Astrocyte (in vitro differentiated cells and primary cell): ENCODE results near the gene DLX3.
"Not testable (repeated sequence)": the region's sequence is repeated elsewhere in the genome, so short reads cannot be mapped to it uniquely, and the experiment has no call there.

Experiments
- EZH2 ChIP-seq: IDR thresholded peaks from 2 replicates; pipeline ENCODE4 v1.6.1; 2012; ENCODE audit warnings: mild to moderate bottlenecking, low read length, inconsistent platforms; ENCODE audit not compliant: insufficient read depth
- TF ChIP-seq, protein P1 (sequence below): IDR thresholded peaks from 2 replicates; pipeline ENCODE4 v1.5.1; 2011; ENCODE audit warnings: low read depth, mild to moderate bottlenecking, inconsistent platforms, low read length, moderate library complexity; ENCODE audit not compliant: insufficient read depth

DNA sequence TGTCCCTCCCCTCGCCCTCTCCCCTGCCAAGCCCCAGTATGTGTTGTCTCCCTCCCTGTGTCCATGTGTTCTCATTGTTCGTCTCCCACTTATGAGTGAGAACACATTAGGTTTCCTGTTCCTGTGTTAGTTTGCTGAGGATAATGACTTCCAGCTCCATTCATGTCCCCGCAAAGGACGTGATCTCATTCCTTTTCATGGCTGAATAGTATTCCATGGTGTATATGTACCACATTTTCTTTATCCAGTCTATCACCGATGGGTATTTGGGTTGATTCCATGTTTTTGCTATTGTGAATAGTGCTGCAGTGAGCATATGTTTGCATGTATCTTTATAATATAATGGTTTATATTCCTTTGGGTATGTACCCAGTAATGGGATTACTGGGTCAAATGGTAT is 45.5 kb upstream of the DLX3 start:
- TF ChIP-seq, protein P1, sequence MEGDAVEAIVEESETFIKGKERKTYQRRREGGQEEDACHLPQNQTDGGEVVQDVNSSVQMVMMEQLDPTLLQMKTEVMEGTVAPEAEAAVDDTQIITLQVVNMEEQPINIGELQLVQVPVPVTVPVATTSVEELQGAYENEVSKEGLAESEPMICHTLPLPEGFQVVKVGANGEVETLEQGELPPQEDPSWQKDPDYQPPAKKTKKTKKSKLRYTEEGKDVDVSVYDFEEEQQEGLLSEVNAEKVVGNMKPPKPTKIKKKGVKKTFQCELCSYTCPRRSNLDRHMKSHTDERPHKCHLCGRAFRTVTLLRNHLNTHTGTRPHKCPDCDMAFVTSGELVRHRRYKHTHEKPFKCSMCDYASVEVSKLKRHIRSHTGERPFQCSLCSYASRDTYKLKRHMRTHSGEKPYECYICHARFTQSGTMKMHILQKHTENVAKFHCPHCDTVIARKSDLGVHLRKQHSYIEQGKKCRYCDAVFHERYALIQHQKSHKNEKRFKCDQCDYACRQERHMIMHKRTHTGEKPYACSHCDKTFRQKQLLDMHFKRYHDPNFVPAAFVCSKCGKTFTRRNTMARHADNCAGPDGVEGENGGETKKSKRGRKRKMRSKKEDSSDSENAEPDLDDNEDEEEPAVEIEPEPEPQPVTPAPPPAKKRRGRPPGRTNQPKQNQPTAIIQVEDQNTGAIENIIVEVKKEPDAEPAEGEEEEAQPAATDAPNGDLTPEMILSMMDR: not testable (repeated sequence)
- TF ChIP-seq EZH2: not testable (repeated sequence)
